ENCODE data around the gene SPTB.

SPTB gene

GRCh38 chr14:64824471-64824870, 55.2 kb downstream of the SPTB start:
- no peaks in the 10 kb centered on the region for H3K9me3 ChIP-seq (ENCODE audit: insufficient read depth, low read length)
- TF ChIP-seq, protein P1, sequence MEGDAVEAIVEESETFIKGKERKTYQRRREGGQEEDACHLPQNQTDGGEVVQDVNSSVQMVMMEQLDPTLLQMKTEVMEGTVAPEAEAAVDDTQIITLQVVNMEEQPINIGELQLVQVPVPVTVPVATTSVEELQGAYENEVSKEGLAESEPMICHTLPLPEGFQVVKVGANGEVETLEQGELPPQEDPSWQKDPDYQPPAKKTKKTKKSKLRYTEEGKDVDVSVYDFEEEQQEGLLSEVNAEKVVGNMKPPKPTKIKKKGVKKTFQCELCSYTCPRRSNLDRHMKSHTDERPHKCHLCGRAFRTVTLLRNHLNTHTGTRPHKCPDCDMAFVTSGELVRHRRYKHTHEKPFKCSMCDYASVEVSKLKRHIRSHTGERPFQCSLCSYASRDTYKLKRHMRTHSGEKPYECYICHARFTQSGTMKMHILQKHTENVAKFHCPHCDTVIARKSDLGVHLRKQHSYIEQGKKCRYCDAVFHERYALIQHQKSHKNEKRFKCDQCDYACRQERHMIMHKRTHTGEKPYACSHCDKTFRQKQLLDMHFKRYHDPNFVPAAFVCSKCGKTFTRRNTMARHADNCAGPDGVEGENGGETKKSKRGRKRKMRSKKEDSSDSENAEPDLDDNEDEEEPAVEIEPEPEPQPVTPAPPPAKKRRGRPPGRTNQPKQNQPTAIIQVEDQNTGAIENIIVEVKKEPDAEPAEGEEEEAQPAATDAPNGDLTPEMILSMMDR (IDR thresholded peaks at IDR 0.05; ENCODE audit: low read depth, low read length) = no peak
- no peak for TF ChIP-seq EZH2phosphoT487 (IDR thresholded peaks at IDR 0.05; ENCODE audit: low read depth)
- H3K4me1 ChIP-seq (ENCODE audit: low read length) = peaks cover 7% of the 10 kb centered on the region
- H3K4me3 ChIP-seq (ENCODE audit: low read length) = no peak overlapping the region
- no peaks in the 10 kb centered on the region for H3K36me3 ChIP-seq (replicated peaks; ENCODE audit: low read depth, low read length)
- H3K27me3 ChIP-seq (ENCODE audit: low read depth, low read length) = peaks cover 49% of the 10 kb centered on the region
- H3K79me2 ChIP-seq (ENCODE audit: low read length) = no peaks in the 10 kb centered on the region
- no peak overlapping the region for H3K27ac ChIP-seq (ENCODE audit: low read length)
- no peak overlapping the region for H3K4me2 ChIP-seq (ENCODE audit: low read length)
- H2AFZ ChIP-seq (ENCODE audit: low read depth, low read length) = no peak overlapping the region
- H4K20me1 ChIP-seq (ENCODE audit: insufficient read depth, low read length) = no peaks in the 10 kb centered on the region
- H3K9ac ChIP-seq (ENCODE audit: low read length) = no peak overlapping the region

DNA sequence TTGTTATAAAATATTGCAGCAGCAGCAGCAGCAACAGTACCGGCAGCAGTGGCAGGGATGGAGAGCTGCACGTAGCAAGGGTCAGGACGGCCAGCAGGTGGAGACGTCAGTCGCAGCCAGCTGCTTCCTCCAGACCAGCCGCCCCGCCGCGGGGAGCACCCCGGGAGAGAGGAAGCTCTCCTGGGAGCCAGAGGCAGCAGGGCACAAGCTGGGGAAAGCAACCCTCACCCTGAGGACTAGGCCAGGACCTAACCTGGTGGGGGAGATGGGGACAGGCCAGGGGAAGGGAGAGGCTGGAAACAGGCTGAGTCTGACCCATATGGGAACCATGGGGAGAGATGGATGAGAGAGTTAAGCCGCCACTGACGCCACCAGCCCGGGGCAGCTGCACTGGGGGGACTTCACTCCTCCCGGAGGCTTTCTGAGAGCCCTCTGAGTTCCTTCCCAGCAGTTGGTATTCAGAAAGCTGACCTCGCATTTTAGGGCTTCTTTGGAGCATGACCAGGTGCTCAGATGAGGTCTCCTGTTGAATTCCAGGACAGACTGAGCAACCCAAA, 56.3 kb downstream of the SPTB start:
- H4K20me1 ChIP-seq (ENCODE audit: insufficient read depth, low read length) = no peaks in the 10 kb centered on the region
- peak overlapping the region; percentile 37; the same call in 1 of the 2 replicates for H3K9ac ChIP-seq (ENCODE audit: low read length)
- no peaks in the 10 kb centered on the region for H3K36me3 ChIP-seq (replicated peaks; ENCODE audit: low read depth, low read length)
- H3K27me3 ChIP-seq (ENCODE audit: low read depth, low read length) = peaks cover 55% of the 10 kb centered on the region
- peak overlapping the region; percentile 93 for H3K4me2 ChIP-seq (ENCODE audit: low read length)
- H3K27ac ChIP-seq (ENCODE audit: low read length) = no peak overlapping the region
- H3K4me3 ChIP-seq (ENCODE audit: low read length) = peak overlapping the region; percentile 74
- TF ChIP-seq, protein P1 (IDR thresholded peaks at IDR 0.05; ENCODE audit: low read depth, low read length) = peak; percentile 82
- no peak for TF ChIP-seq EZH2phosphoT487 (IDR thresholded peaks at IDR 0.05; ENCODE audit: low read depth)
- peaks cover 7% of the 10 kb centered on the region for H3K4me1 ChIP-seq (ENCODE audit: low read length)
- peak overlapping the region; percentile 98 for H2AFZ ChIP-seq (ENCODE audit: low read depth, low read length)
- no peaks in the 10 kb centered on the region for H3K9me3 ChIP-seq (ENCODE audit: insufficient read depth, low read length)
- no peaks in the 10 kb centered on the region for H3K79me2 ChIP-seq (ENCODE audit: low read length)

DNA sequence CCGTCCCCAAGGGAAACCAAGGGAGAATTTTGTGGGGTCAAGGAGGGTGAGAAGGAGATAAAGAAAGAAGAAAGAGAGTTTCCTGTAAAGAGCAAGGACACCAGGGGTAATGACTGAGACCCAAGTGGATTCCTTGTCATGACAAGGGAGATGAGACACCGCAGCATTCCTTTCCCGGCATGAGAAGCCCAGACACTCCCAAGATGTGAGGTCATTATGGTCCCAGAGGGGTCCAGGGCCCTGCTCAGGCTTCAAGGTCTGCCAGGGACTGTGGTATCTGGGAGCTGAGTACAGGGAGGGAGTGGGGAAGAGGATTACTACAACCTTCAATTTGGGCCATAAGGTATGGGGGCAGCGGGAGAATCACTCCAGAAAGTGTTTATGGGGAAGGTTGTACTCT, 58.1 kb downstream of the SPTB start:
- Histone ChIP-seq H3K4me3 (ENCODE audit: low read length) (no peak overlapping the region), H3K79me2 (ENCODE audit: low read length) (no peaks in the 10 kb centered on the region), H2AFZ (ENCODE audit: low read depth, low read length) (no peak overlapping the region), H3K4me1 (ENCODE audit: low read length) (peaks cover 7% of the 10 kb centered on the region), H3K36me3 (replicated peaks; ENCODE audit: low read depth, low read length) (no peaks in the 10 kb centered on the region), H4K20me1 (ENCODE audit: insufficient read depth, low read length) (no peaks in the 10 kb centered on the region), H3K9ac (ENCODE audit: low read length) (no peak overlapping the region), H3K4me2 (ENCODE audit: low read length) (no peak overlapping the region), H3K9me3 (ENCODE audit: insufficient read depth, low read length) (no peaks in the 10 kb centered on the region), H3K27ac (ENCODE audit: low read length) (no peak overlapping the region), H3K27me3 (ENCODE audit: low read depth, low read length) (peaks cover 47% of the 10 kb centered on the region)
- TF ChIP-seq, protein P1 (IDR thresholded peaks at IDR 0.05; ENCODE audit: low read depth, low read length) = no peak
- TF ChIP-seq EZH2phosphoT487 (IDR thresholded peaks at IDR 0.05; ENCODE audit: low read depth) = no peak

GRCh38 chr14:64818151-64818550, 61.6 kb downstream of the SPTB start:
- no peak overlapping the region for H3K4me2 ChIP-seq (ENCODE audit: low read length)

More at GRCh38 chr14:64818151-64818550, 61.6 kb downstream of the SPTB start:
- H3K4me1 ChIP-seq (ENCODE audit: low read length) = peaks cover 5% of the 10 kb centered on the region
- no peaks in the 10 kb centered on the region for H3K9me3 ChIP-seq (ENCODE audit: insufficient read depth, low read length)
- no peak overlapping the region for H3K27ac ChIP-seq (ENCODE audit: low read length)
- H3K79me2 ChIP-seq (ENCODE audit: low read length) = no peaks in the 10 kb centered on the region
- H3K9ac ChIP-seq (ENCODE audit: low read length) = no peak overlapping the region
- no peak overlapping the region for H2AFZ ChIP-seq (ENCODE audit: low read depth, low read length)
- no peaks in the 10 kb centered on the region for H3K36me3 ChIP-seq (replicated peaks; ENCODE audit: low read depth, low read length)
- no peak overlapping the region for H3K4me3 ChIP-seq (ENCODE audit: low read length)
- H4K20me1 ChIP-seq (ENCODE audit: insufficient read depth, low read length) = no peaks in the 10 kb centered on the region
- H3K27me3 ChIP-seq (ENCODE audit: low read depth, low read length) = peaks cover 24% of the 10 kb centered on the region; the same call in 1 of the 2 replicates
- TF ChIP-seq EZH2phosphoT487 (IDR thresholded peaks at IDR 0.05; ENCODE audit: low read depth) = no peak
- TF ChIP-seq, protein P1 (IDR thresholded peaks at IDR 0.05; ENCODE audit: low read depth, low read length) = no peak
